ENCODE measurements around the gene CPVL.

The CPVL gene

GRCh38 chr7:28989211-28989980 is 156.9 kb downstream of the CPVL start:
- Histone ChIP-seq H3K4me1 (ENCODE audit: control insufficient read depth, insufficient read depth, low read length) (peaks cover 15% of the 10 kb centered on the region), H3K27ac (ENCODE audit: low read length) (no peak overlapping the region), H3K27me3 (ENCODE audit: control insufficient read depth in 1 of 2, insufficient read depth in 2 of 2, low read length in 2 of 2) (no peaks in the 10 kb centered on the region), H3K4me3 (ENCODE audit: low read length in 2 of 2) (no peak overlapping the region), H3K9ac (ENCODE audit: low read length in 2 of 2) (no peak overlapping the region), H3K36me3 (ENCODE audit: control insufficient read depth in 2 of 2, insufficient read depth in 2 of 2, low read length in 2 of 2) (no peaks in the 10 kb centered on the region), H3K9me3 (ENCODE audit: control insufficient read depth in 2 of 2, low read length in 2 of 2) (no peaks in the 10 kb centered on the region)

- Histone ChIP-seq H3K4me1 (ENCODE audit: control insufficient read depth, insufficient read depth, low read length) (peaks cover 15% of the 10 kb centered on the region), H3K27ac (ENCODE audit: low read length) (no peak overlapping the region), H3K9me3 (ENCODE audit: control insufficient read depth in 2 of 2, low read length in 2 of 2) (no peaks in the 10 kb centered on the region)
Observed at GRCh38 chr7:28988810-28989209, 157.5 kb downstream of the CPVL start.

GRCh38 chr7:28988091-28988490 is 158.2 kb downstream of the CPVL start:
- no peaks in the 10 kb centered on the region for H3K36me3 ChIP-seq (ENCODE audit: control insufficient read depth in 2 of 2, insufficient read depth in 2 of 2, low read length in 2 of 2)
- H3K27me3 ChIP-seq (ENCODE audit: control insufficient read depth in 1 of 2, insufficient read depth in 2 of 2, low read length in 2 of 2) = no peaks in the 10 kb centered on the region
- H3K4me1 ChIP-seq (ENCODE audit: control insufficient read depth, insufficient read depth, low read length) = peaks cover 15% of the 10 kb centered on the region
- no peak overlapping the region for H3K27ac ChIP-seq (ENCODE audit: low read length)
- H3K9ac ChIP-seq (ENCODE audit: low read length in 2 of 2) = no peak overlapping the region
- H3K4me3 ChIP-seq (ENCODE audit: low read length in 2 of 2) = no peak overlapping the region
- H3K9me3 ChIP-seq (ENCODE audit: control insufficient read depth in 2 of 2, low read length in 2 of 2) = no peaks in the 10 kb centered on the region

More at GRCh38 chr7:28988810-28989209, 157.5 kb downstream of the CPVL start:
- Histone ChIP-seq H3K4me3 (ENCODE audit: low read length in 2 of 2) (no peak overlapping the region), H3K27me3 (ENCODE audit: control insufficient read depth in 1 of 2, insufficient read depth in 2 of 2, low read length in 2 of 2) (no peaks in the 10 kb centered on the region), H3K9ac (ENCODE audit: low read length in 2 of 2) (no peak overlapping the region), H3K36me3 (ENCODE audit: control insufficient read depth in 2 of 2, insufficient read depth in 2 of 2, low read length in 2 of 2) (no peaks in the 10 kb centered on the region)

GRCh38 chr7:28986765-28987110 is 159.6 kb downstream of the CPVL start:
- peaks cover 15% of the 10 kb centered on the region for H3K4me1 ChIP-seq (ENCODE audit: control insufficient read depth, insufficient read depth, low read length)
- H3K4me3 ChIP-seq (ENCODE audit: low read length in 2 of 2) = no peak overlapping the region
- H3K27me3 ChIP-seq (ENCODE audit: control insufficient read depth in 1 of 2, insufficient read depth in 2 of 2, low read length in 2 of 2) = no peaks in the 10 kb centered on the region
- no peaks in the 10 kb centered on the region for H3K9me3 ChIP-seq (ENCODE audit: control insufficient read depth in 2 of 2, low read length in 2 of 2)
- no peak overlapping the region for H3K9ac ChIP-seq (ENCODE audit: low read length in 2 of 2)
- H3K27ac ChIP-seq (ENCODE audit: low read length) = no peak overlapping the region
- no peaks in the 10 kb centered on the region for H3K36me3 ChIP-seq (ENCODE audit: control insufficient read depth in 2 of 2, insufficient read depth in 2 of 2, low read length in 2 of 2)

- no peaks in the 10 kb centered on the region for H3K36me3 ChIP-seq (ENCODE audit: control insufficient read depth in 2 of 2, insufficient read depth in 2 of 2, low read length in 2 of 2)
- H3K9me3 ChIP-seq (ENCODE audit: control insufficient read depth in 2 of 2, low read length in 2 of 2) = no peaks in the 10 kb centered on the region
- H3K4me1 ChIP-seq (ENCODE audit: control insufficient read depth, insufficient read depth, low read length) = peaks cover 15% of the 10 kb centered on the region
- no peaks in the 10 kb centered on the region for H3K27me3 ChIP-seq (ENCODE audit: control insufficient read depth in 1 of 2, insufficient read depth in 2 of 2, low read length in 2 of 2)
- no peak overlapping the region for H3K9ac ChIP-seq (ENCODE audit: low read length in 2 of 2)
- no peak overlapping the region for H3K4me3 ChIP-seq (ENCODE audit: low read length in 2 of 2)
- no peak overlapping the region for H3K27ac ChIP-seq (ENCODE audit: low read length)
Observed at GRCh38 chr7:28986028-28986764, 160.1 kb downstream of the CPVL start.

GRCh38 chr7:28984631-28985030 is 161.7 kb downstream of the CPVL start:
- Histone ChIP-seq H3K4me3 (ENCODE audit: low read length in 2 of 2) (no peak overlapping the region), H3K9me3 (ENCODE audit: control insufficient read depth in 2 of 2, low read length in 2 of 2) (no peaks in the 10 kb centered on the region), H3K27me3 (ENCODE audit: control insufficient read depth in 1 of 2, insufficient read depth in 2 of 2, low read length in 2 of 2) (no peaks in the 10 kb centered on the region), H3K36me3 (ENCODE audit: control insufficient read depth in 2 of 2, insufficient read depth in 2 of 2, low read length in 2 of 2) (no peaks in the 10 kb centered on the region), H3K27ac (ENCODE audit: low read length) (no peak overlapping the region), H3K9ac (ENCODE audit: low read length in 2 of 2) (no peak overlapping the region), H3K4me1 (ENCODE audit: control insufficient read depth, insufficient read depth, low read length) (peaks cover 14% of the 10 kb centered on the region)

- H3K27me3 ChIP-seq (ENCODE audit: control insufficient read depth in 1 of 2, insufficient read depth in 2 of 2, low read length in 2 of 2) = no peaks in the 10 kb centered on the region
- no peaks in the 10 kb centered on the region for H3K36me3 ChIP-seq (ENCODE audit: control insufficient read depth in 2 of 2, insufficient read depth in 2 of 2, low read length in 2 of 2)
- H3K4me1 ChIP-seq (ENCODE audit: control insufficient read depth, insufficient read depth, low read length) = peaks cover 10% of the 10 kb centered on the region
- no peak overlapping the region for H3K9ac ChIP-seq (ENCODE audit: low read length in 2 of 2)
- H3K4me3 ChIP-seq (ENCODE audit: low read length in 2 of 2) = no peak overlapping the region
- H3K27ac ChIP-seq (ENCODE audit: low read length) = no peak overlapping the region
- H3K9me3 ChIP-seq (ENCODE audit: control insufficient read depth in 2 of 2, low read length in 2 of 2) = no peaks in the 10 kb centered on the region
Observed at GRCh38 chr7:28984217-28984616, 162.1 kb downstream of the CPVL start.

- Histone ChIP-seq H3K4me1 (ENCODE audit: control insufficient read depth, insufficient read depth, low read length) (peaks cover 10% of the 10 kb centered on the region), H3K27ac (ENCODE audit: low read length) (no peak overlapping the region), H3K9me3 (ENCODE audit: control insufficient read depth in 2 of 2, low read length in 2 of 2) (no peaks in the 10 kb centered on the region), H3K4me3 (ENCODE audit: low read length in 2 of 2) (no peak overlapping the region), H3K27me3 (ENCODE audit: control insufficient read depth in 1 of 2, insufficient read depth in 2 of 2, low read length in 2 of 2) (no peaks in the 10 kb centered on the region), H3K36me3 (ENCODE audit: control insufficient read depth in 2 of 2, insufficient read depth in 2 of 2, low read length in 2 of 2) (no peaks in the 10 kb centered on the region), H3K9ac (ENCODE audit: low read length in 2 of 2) (no peak overlapping the region)
Observed at GRCh38 chr7:28983396-28984190, 162.7 kb downstream of the CPVL start.

GRCh38 chr7:28981161-28981465 is 165.2 kb downstream of the CPVL start:
- H3K4me3 ChIP-seq (ENCODE audit: low read length in 2 of 2) = no peak overlapping the region
- peaks cover 5% of the 10 kb centered on the region for H3K4me1 ChIP-seq (ENCODE audit: control insufficient read depth, insufficient read depth, low read length)
- H3K27me3 ChIP-seq (ENCODE audit: control insufficient read depth in 1 of 2, insufficient read depth in 2 of 2, low read length in 2 of 2) = no peaks in the 10 kb centered on the region
- H3K27ac ChIP-seq (ENCODE audit: low read length) = no peak overlapping the region
- H3K9me3 ChIP-seq (ENCODE audit: control insufficient read depth in 2 of 2, low read length in 2 of 2) = no peaks in the 10 kb centered on the region
- H3K36me3 ChIP-seq (ENCODE audit: control insufficient read depth in 2 of 2, insufficient read depth in 2 of 2, low read length in 2 of 2) = no peaks in the 10 kb centered on the region
- H3K9ac ChIP-seq (ENCODE audit: low read length in 2 of 2) = no peak overlapping the region

- Histone ChIP-seq H3K9me3 (ENCODE audit: control insufficient read depth in 2 of 2, low read length in 2 of 2) (no peaks in the 10 kb centered on the region), H3K27me3 (ENCODE audit: control insufficient read depth in 1 of 2, insufficient read depth in 2 of 2, low read length in 2 of 2) (no peaks in the 10 kb centered on the region), H3K4me3 (ENCODE audit: low read length in 2 of 2) (no peak overlapping the region), H3K4me1 (ENCODE audit: control insufficient read depth, insufficient read depth, low read length) (peaks cover 4% of the 10 kb centered on the region), H3K36me3 (ENCODE audit: control insufficient read depth in 2 of 2, insufficient read depth in 2 of 2, low read length in 2 of 2) (no peaks in the 10 kb centered on the region), H3K27ac (ENCODE audit: low read length) (no peak overlapping the region), H3K9ac (ENCODE audit: low read length in 2 of 2) (no peak overlapping the region)
Observed at GRCh38 chr7:28980451-28981160, 165.7 kb downstream of the CPVL start.

All from stomach smooth muscle (tissue), 2 donors.